IPS-15b (cell line): Measurements from ENCODE around the gene KCNQ1.

Experiments
- H3K27me3 ChIP-seq: one replicate; pipeline ENCODE4 v1.6.1; 2013; ENCODE audit warnings: low read length; ENCODE audit not compliant: control insufficient read depth, insufficient read depth
- H3K36me3 ChIP-seq: one replicate; pipeline ENCODE4 v1.6.1; 2013; ENCODE audit warnings: low read length; ENCODE audit not compliant: control insufficient read depth, insufficient read depth
- H3K4me1 ChIP-seq: one replicate; pipeline ENCODE4 v1.6.1; 2013; ENCODE audit warnings: mild to moderate bottlenecking, low read length; ENCODE audit not compliant: control insufficient read depth, insufficient read depth
- H3K4me3 ChIP-seq: one replicate; pipeline ENCODE4 v1.5.1; 2013; ENCODE audit warnings: low read depth, low read length
- H3K9ac ChIP-seq: one replicate; pipeline ENCODE4 v1.6.1; 2013; ENCODE audit warnings: low read depth, mild to moderate bottlenecking, low read length
- H3K9me3 ChIP-seq: one replicate; pipeline ENCODE4 v1.6.1; 2013; ENCODE audit warnings: mild to moderate bottlenecking, low read length; ENCODE audit not compliant: control insufficient read depth, insufficient read depth

KCNQ1 gene

DNA sequence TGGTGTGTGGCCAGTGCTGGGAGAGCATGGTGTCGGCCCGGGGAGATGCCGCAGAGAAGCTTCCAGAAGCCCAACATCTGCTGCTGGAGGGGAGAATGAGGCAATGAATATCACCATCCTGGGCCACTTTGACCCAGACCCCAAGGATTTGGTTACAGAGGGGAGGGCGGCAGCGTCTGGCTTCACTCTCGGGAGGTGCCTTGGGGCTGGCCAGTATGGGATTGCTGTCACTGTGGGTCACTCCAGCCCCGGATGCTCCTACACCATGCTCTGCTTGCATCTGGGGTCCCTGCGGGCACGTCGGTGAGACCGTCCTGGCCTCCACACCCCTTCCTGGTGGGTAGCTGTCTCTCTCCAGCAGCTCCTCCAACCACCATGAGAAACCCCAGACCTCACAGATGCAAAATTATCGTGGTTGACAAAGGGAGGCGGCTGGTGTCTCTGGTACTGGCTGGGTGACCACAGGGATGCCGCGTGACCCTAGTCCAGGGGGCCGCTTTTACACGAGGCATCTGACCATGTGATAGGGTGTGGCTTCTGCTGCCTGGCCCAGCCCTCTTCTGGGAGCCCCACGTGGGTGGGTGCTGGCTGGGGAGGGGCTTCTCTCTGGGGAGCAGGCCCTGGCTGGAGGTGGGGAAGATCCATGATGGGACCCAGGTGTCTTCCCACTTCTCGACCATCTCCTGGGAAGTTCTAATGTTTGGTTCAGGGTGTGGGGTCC is 5.7 kb downstream of the KCNQ1 start:
- peaks cover 36% of the 10 kb centered on the region for H3K27me3 ChIP-seq
- H3K36me3 ChIP-seq, result no peaks in the 10 kb centered on the region
- H3K9ac ChIP-seq, result no peak overlapping the region
- no peaks in the 10 kb centered on the region for H3K4me1 ChIP-seq
- no peaks in the 10 kb centered on the region for H3K9me3 ChIP-seq
- H3K4me3 ChIP-seq, result no peak overlapping the region

DNA sequence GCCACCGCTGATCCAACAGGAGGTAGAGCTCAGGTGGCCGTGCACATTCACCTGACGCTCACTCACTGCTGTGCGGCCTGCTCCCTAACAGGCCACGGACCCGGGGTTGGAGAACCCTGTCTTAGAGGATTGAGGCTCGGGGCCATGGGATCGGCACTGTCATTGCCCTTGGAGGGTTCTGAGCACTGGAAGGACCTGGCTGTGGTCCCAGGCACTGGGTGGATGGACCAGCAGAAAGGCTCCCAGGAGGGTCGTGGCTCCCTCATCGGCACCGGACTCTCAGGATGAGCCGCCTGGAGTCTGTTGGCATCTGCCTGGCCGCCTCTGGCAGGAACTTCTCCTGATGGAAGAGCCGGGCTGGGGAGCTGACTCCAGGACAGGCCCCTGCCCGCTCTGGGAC is 6.5 kb downstream of the KCNQ1 start:
- Histone ChIP-seq H3K4me3 (no peak overlapping the region), H3K36me3 (no peaks in the 10 kb centered on the region), H3K27me3 (peaks cover 29% of the 10 kb centered on the region), H3K4me1 (no peaks in the 10 kb centered on the region), H3K9ac (no peak overlapping the region), H3K9me3 (no peaks in the 10 kb centered on the region)

DNA sequence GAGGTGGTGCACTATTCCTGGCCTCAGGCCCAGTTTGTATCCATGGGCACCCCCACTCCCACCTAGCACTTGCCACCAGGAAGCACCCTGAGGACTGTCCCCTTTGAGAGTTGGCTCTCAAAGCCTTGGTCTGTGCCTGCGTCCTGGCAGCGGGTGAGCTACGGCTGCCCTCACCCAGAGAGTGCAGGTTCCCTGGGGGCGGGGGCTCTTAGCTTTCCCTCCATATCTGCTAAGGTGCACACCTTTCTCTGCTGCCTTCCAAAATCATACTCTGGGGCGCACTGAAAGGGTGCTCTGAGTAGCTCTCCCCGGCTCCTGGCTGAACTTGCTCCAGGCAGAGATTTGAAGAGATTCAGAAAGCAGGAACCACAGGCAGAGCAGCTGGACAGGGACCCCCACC is 7.1 kb downstream of the KCNQ1 start:
- Histone ChIP-seq H3K27me3 (peaks cover 23% of the 10 kb centered on the region), H3K9ac (no peak overlapping the region), H3K36me3 (no peaks in the 10 kb centered on the region), H3K4me3 (no peak overlapping the region), H3K9me3 (no peaks in the 10 kb centered on the region), H3K4me1 (no peaks in the 10 kb centered on the region)

GRCh38 chr11:2452321-2453012 is 7.7 kb downstream of the KCNQ1 start:
- Histone ChIP-seq H3K9ac (no peak overlapping the region), H3K27me3 (peaks cover 18% of the 10 kb centered on the region), H3K9me3 (no peaks in the 10 kb centered on the region), H3K36me3 (no peaks in the 10 kb centered on the region), H3K4me1 (no peaks in the 10 kb centered on the region), H3K4me3 (no peak overlapping the region)

DNA sequence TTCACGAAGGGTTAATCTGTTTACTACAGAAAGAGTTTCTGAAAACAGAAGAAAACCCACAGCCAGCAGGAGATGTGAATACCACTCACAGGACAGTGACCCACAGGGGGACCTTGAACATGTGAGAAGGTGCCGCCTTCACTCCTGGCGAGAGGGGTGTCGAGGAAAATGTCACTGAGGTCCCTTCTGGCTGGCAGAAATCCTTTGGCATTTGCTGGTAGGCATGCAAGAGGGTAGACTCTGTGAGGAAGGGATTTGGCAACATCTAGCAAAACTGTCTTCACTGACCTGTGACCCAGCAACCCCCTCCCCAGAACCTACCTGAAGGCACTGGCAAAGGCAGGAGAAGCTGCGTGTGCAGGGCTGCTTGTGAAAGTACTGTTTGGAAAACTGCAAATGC is 8.6 kb downstream of the KCNQ1 start:
- no peaks in the 10 kb centered on the region for H3K36me3 ChIP-seq
- H3K4me3 ChIP-seq, result no peak overlapping the region
- H3K9me3 ChIP-seq, result no peaks in the 10 kb centered on the region
- no peak overlapping the region for H3K9ac ChIP-seq
- peaks cover 16% of the 10 kb centered on the region for H3K27me3 ChIP-seq
- no peaks in the 10 kb centered on the region for H3K4me1 ChIP-seq

- no peaks in the 10 kb centered on the region for H3K36me3 ChIP-seq
- no peak overlapping the region for H3K4me3 ChIP-seq
- no peak overlapping the region for H3K9ac ChIP-seq
- H3K4me1 ChIP-seq, result no peaks in the 10 kb centered on the region
- peaks cover 4% of the 10 kb centered on the region for H3K27me3 ChIP-seq
- no peaks in the 10 kb centered on the region for H3K9me3 ChIP-seq
These were observed 13.5 kb downstream of the KCNQ1 start for GRCh38 chr11:2458321-2458720.

DNA sequence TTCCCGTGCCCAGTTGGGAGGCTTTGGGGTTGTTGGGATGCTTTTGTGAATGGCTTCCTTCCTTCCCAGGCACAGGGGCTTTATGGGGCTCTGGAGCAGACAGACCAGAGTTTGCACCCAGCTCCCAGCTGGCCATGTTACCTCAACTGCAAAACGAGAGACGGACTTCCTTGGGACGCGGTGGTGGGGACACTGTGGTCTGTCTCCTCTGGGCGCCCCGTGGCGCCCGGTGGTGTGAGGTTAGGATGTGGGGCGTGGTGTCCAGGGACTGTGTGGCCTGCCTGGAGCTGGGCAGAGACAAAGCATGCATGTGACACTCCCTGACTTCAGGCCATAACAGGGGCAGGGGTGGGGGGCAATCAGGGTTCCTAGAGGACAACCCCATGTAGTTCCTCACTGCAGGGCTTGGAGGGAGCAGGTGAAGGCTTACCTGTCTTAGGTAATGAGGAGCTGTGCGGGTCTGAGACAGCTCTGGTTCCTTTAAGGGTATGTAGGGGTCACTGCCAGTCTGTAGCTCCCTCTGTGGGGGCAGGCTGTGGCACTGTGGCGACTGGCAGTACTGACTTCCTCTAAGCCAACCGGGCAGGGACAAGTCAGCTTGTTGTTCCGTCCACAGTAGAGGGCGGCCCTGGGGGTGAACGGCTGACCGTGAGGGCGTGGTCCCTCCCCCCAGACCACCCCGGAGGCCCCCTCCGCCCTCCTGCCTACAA is 14.4 kb downstream of the KCNQ1 start:
- Histone ChIP-seq H3K27me3 (peaks cover 4% of the 10 kb centered on the region), H3K36me3 (no peaks in the 10 kb centered on the region), H3K4me1 (no peaks in the 10 kb centered on the region), H3K9me3 (no peaks in the 10 kb centered on the region), H3K9ac (no peak overlapping the region), H3K4me3 (no peak overlapping the region)

GRCh38 chr11:2459796-2460531 is 15.2 kb downstream of the KCNQ1 start:
- peaks cover 4% of the 10 kb centered on the region for H3K27me3 ChIP-seq
- H3K4me1 ChIP-seq, result no peaks in the 10 kb centered on the region
- no peak overlapping the region for H3K4me3 ChIP-seq
- no peaks in the 10 kb centered on the region for H3K9me3 ChIP-seq
- no peak overlapping the region for H3K9ac ChIP-seq
- no peaks in the 10 kb centered on the region for H3K36me3 ChIP-seq

DNA sequence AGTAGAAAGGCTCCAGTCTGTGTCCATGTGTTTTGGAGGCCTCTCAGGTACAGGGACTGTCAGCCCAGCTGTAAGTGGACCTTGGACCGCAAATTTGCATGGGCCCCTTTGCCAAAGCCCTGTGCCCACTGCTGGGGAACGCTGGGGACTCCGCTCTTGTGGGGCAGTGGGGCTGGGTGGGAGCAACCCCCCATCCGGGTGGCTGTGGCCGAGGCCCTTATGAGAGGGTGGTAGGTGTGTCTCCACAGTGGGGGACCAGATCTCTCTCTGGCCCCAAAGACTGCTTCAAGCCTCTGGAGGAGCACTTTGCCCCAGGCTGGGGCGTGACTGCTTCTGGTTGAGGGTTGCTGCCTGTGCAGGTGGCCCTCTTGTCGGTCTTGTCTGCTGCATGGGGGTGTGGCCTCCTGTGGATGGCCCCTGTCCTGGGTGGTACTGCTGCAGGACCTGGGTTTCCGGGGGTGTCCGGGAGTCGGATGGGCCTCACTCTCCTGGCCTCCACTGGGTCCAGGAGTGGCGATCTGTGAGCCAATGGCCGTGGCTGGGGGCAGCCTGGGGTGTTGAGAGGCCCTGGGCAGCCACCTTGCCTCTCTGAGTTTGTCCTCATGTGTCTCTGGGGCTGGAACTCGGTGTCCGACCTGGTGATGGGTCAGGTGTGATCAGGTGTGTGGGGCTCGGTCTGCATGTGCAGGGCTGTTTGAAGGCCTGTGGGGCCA is 15.9 kb downstream of the KCNQ1 start:
- Histone ChIP-seq H3K4me3 (no peak overlapping the region), H3K9ac (no peak overlapping the region), H3K27me3 (no peaks in the 10 kb centered on the region), H3K4me1 (no peaks in the 10 kb centered on the region), H3K9me3 (no peaks in the 10 kb centered on the region), H3K36me3 (no peaks in the 10 kb centered on the region)

- no peaks in the 10 kb centered on the region for H3K9me3 ChIP-seq
- no peaks in the 10 kb centered on the region for H3K27me3 ChIP-seq
- no peaks in the 10 kb centered on the region for H3K36me3 ChIP-seq
- no peak overlapping the region for H3K4me3 ChIP-seq
- H3K4me1 ChIP-seq, result no peaks in the 10 kb centered on the region
- no peak overlapping the region for H3K9ac ChIP-seq
These were observed 16.6 kb downstream of the KCNQ1 start for GRCh38 chr11:2461253-2461955.
